Left kidney (tissue), 8 donors: ENCODE data around the gene RHOBTB3. TPM values are rescaled to one million over a fixed set of nuclear protein-coding genes. Genes with fewer than 3 reads are reported as not detected.
"Not testable (repeated sequence)": the region's sequence is repeated elsewhere in the genome, so short reads cannot be mapped to it uniquely, and the experiment has no call there.

ENCODE experiments used
- DNase-seq: peaks from one replicate; pipeline ENCODE4 v3.0.0-alpha.2; 2013
- long read RNA-seq, 8 donors: transcript quantifications; one replicate each; lab custom pipeline, GENCODE V29; 2026
- polyA plus RNA-seq: library from polyadenylated mRNA; unstranded; fragments of 120-200 nt; gene quantifications from one replicate; pipeline ENCODE4 v1.2.1, GENCODE V29; 2013; ENCODE audit not compliant: insufficient read length

Gene RHOBTB3, protein sequence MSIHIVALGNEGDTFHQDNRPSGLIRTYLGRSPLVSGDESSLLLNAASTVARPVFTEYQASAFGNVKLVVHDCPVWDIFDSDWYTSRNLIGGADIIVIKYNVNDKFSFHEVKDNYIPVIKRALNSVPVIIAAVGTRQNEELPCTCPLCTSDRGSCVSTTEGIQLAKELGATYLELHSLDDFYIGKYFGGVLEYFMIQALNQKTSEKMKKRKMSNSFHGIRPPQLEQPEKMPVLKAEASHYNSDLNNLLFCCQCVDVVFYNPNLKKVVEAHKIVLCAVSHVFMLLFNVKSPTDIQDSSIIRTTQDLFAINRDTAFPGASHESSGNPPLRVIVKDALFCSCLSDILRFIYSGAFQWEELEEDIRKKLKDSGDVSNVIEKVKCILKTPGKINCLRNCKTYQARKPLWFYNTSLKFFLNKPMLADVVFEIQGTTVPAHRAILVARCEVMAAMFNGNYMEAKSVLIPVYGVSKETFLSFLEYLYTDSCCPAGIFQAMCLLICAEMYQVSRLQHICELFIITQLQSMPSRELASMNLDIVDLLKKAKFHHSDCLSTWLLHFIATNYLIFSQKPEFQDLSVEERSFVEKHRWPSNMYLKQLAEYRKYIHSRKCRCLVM
- 78.0 TPM for polyA plus RNA-seq
- long read RNA-seq, donor 1, full-length matches to known transcripts, result 9 of 182 reads
- long read RNA-seq, donor 1, partial matches to known transcripts, result 173 of 182 reads
- long read RNA-seq, donor 1, other reads (novel, unspliced or antisense), result 0 of 182 reads
- long read RNA-seq, donor 2, full-length matches to known transcripts, result 6 of 23 reads
- long read RNA-seq, donor 2, partial matches to known transcripts, result 17 of 23 reads
- long read RNA-seq, donor 2, other reads (novel, unspliced or antisense), result 0 of 23 reads
- long read RNA-seq, donor 3, full-length matches to known transcripts, result 6 of 122 reads
- long read RNA-seq, donor 3, partial matches to known transcripts, result 29 of 122 reads
- long read RNA-seq, donor 3, other reads (novel, unspliced or antisense), result 87 of 122 reads
- long read RNA-seq, donor 4, result 0 reads
- long read RNA-seq, donor 5, full-length matches to known transcripts, result 15 of 15 reads
- long read RNA-seq, donor 5, partial matches to known transcripts, result 0 of 15 reads
- long read RNA-seq, donor 5, other reads (novel, unspliced or antisense), result 0 of 15 reads
- long read RNA-seq, donor 6, full-length matches to known transcripts, result 8 of 18 reads
- long read RNA-seq, donor 6, partial matches to known transcripts, result 10 of 18 reads
- long read RNA-seq, donor 6, other reads (novel, unspliced or antisense), result 0 of 18 reads
- long read RNA-seq, donor 7, full-length matches to known transcripts, result 13 of 30 reads
- long read RNA-seq, donor 7, partial matches to known transcripts, result 17 of 30 reads
- long read RNA-seq, donor 7, other reads (novel, unspliced or antisense), result 0 of 30 reads
- long read RNA-seq, donor 8, full-length matches to known transcripts, result 7 of 63 reads
- long read RNA-seq, donor 8, partial matches to known transcripts, result 12 of 63 reads
- long read RNA-seq, donor 8, other reads (novel, unspliced or antisense), result 44 of 63 reads

GRCh38 chr5:95730730-95731570 lies at the start of gene RHOBTB3:
Gene RHOBTB3 (plus strand): TSS chr5:95731336. CDS start chr5:95731683, 347 bp downstream.
- DNase-seq, result peak; percentile 90

DNA sequence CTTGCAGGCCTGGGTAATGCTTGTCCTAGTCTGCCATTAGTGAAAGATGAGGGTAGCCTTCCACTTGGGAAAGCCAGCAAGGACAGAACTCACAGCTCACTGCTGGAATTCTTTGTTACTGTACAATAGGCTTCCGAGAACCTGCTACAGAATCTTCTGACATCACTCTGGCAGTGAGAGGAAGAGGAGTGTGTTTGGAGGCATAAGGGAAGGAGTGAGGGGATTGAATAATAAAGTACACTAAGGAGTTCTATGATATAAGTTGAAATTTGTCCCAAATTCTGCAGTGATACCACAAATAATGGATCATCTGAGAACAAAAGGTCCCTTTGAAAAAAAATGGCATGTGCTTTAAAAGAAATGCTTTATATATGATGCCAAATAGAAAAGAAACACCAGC lies 48.2 kb upstream of the RHOBTB3 start, which contains the start of gene SPATA9:
TSS of gene SPATA9 (minus strand) at position 101 of the 400 bp plus-strand sequence. CDS start 137 bp downstream, outside the sequence.
- no peak for DNase-seq

DNA sequence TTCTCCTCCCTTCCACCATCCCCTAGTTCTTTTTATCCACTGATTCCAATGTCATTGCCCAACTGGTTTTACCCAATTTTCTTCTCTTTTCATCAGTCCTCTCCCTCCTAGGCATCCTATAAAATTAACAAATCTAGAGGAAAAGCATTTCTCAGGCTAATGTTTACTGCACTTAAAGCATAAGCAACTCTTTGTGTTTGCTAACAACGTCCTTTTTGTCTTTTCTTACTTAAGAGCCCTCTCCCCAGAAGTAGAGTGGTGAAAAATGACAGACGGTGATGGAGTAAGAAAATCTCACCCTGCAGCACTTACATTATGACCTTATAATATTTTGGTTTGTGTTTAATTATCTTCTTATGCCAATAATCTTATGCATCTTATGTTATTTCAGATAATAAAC lies 46.8 kb upstream of the RHOBTB3 start:
- no peak for DNase-seq

GRCh38 chr5:95686651-95687050 lies 44.5 kb upstream of the RHOBTB3 start:
- DNase-seq, result no peak

GRCh38 chr5:95689680-95690079 lies 41.5 kb upstream of the RHOBTB3 start:
- DNase-seq, result no peak

GRCh38 chr5:95690333-95690732 lies 40.8 kb upstream of the RHOBTB3 start:
- no peak for DNase-seq

- peak; percentile 25 for DNase-seq
Measured at GRCh38 chr5:95697781-95698681, 33.1 kb upstream of the RHOBTB3 start.

DNA sequence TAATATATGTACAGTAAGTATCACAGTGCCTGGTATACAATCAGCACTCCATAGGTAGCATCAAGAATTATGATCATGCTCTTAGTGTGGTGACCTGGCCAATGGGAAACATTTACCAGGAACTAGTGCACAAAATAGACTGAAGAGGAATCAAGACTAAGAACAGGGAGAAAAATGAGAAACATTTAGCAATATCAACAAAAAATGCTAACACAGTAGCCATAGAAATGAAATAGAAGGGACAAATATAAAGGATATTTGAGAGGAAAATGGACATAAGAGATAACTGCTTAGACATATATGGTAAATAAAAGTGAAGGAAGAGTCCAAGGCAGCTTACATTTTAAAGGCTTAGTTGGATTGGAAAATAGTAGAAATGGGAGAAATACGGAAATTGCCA lies 31.8 kb upstream of the RHOBTB3 start:
- no peak for DNase-seq

DNA sequence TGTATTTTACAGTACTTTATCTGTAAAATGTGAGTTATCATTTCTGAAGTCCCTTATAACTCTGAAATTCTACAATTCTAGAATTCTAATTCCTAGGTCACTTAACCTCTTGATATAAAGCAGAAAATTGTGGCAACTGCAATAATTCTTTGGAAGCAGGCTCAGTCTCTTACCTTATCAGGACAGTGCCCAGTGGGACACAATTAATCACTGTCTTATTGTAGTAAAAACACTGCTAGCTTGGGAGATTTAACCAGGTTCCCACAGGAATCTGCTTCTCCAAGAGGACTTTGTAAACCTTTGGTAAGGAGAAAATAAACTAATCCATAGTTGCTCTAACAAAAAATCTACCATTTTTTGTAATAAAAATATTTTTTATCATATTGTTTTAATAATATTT lies 30.1 kb upstream of the RHOBTB3 start:
- DNase-seq, result no peak

GRCh38 chr5:95704150-95704549 lies 27.0 kb upstream of the RHOBTB3 start:
- no peak for DNase-seq

DNA sequence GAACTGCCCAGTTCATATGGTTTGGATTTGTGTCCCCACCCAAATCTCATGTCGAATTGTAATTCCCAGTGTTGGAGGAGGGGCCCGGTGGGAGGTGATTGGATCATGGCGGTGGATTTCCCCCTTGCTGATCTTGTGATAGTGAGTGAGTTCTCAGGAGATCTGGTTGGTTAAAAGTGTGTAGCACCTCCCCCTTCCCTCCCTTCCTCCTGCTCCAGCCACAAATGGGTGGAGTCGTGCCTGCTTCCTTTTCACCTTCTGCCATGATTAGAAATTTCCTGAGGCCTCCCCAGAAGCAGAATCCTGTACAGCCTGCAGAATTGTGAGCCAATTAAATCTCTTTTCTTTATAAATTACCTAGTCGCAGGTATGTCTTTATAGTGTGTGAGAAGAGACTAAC lies 24.9 kb upstream of the RHOBTB3 start:
- DNase-seq, result not testable (repeated sequence)

- DNase-seq, result no peak
Measured at GRCh38 chr5:95707055-95707454, 24.1 kb upstream of the RHOBTB3 start.

DNA sequence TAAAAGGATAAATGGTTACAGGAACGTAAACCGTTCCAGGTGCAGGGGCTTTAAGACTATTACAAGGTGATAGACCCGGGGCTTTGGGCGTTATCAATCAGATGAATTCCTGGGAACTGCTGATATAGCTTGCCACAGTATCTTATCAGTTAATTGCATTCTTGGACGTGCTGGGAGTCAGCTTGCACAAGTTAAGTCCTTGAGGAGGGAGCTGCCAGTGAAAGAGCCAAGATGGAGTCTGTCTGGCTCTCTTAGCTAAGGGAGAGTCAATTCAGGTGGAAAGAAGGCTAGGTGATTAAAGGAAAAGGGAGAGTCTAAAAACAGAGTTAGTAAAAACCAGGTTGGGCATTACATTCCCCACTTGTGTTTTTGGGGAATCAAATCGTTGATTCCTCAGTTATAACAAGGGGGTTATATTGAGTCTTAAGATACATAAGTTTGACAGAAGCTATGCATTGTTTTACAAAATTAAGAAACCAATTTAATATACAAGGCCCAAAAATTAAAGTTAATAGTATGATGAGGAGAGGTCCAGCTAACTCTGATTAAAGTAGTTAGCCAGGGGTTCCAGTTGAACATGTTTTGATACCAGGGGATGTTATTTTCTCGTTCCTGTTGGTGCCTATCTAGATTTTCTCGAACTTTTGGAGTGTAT lies 23.5 kb upstream of the RHOBTB3 start:
- not testable (repeated sequence) for DNase-seq

DNA sequence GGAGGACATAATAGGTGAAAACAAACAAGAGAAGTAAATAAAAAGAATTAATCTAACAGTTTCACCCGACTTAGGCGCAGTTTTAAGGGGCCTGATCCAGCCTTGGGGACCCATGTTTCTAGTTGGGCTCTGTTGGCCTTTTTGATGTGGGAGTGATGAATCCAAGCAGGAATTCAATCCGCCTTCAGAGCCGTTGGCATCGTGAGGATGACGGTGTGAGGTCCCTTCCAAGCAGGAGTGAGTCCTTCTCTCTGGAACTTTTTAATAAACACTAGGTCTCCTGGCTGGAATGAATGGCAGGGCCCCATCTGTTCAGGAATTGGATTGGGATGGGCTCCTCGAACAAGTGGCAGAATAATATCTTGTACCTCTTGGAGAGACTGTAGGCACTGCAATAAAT lies 22.3 kb upstream of the RHOBTB3 start:
- DNase-seq, result no peak

GRCh38 chr5:95709967-95710650 lies 21.0 kb upstream of the RHOBTB3 start:
- DNase-seq, result no peak

DNA sequence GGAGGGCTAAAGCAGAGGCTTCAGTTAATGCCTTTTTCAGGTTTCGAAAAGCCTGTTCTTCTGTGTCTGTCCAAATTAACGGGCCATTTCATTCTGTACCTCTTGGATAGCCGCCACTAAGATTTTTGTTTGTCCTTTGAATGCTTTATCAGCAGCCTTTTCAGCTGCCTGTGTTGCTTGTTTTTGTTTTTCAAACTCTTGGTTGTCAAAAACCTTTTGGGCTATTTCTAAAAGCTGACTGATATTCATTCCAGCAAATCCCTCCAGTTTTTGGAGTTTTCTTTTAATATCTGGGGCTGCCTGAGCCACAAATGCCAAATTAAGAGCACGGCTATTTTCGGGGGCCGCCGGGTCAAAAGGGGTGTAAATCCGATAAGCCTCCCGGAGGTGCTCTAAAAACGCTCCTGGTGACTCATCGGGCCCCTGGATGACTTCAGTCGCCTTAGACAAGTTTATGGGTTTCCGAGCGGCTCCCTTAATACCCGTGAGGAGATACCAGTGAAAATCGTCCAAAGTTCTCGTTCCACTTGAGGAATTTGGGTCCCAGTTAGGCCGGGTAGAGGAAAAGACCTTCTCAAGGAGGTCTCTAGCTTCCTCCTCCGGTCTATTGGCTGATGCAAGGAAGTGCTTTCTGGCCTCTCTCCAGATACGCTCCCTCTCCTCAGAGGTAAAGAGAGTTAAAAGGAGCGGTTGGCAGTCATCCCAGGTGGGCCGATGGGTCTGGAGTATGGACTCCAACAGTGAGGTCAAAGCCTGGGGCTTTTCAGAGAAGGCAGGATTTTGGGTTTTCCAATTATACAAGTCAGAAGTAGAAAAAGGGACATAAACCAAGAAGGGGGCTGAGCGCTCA lies 20.3 kb upstream of the RHOBTB3 start:
- DNase-seq, result not testable (repeated sequence)
